D721Med (cell line): ENCODE measurements around the gene STARD10.

Experiments
- DNase-seq: peaks from one replicate; pipeline ENCODE4 v3.0.0; 2011; ENCODE audit warnings: low spot score; ENCODE audit not compliant: insufficient read length
- FAIRE-seq: peaks from 2 replicates; lab custom pipeline; 2011; peaks lifted over from hg19 to GRCh38; lab: Jason Lieb, UNC
- CTCF ChIP-seq: IDR thresholded peaks from 2 replicates; pipeline ENCODE4 v1.5.1; 2012; ENCODE audit warnings: mild to moderate bottlenecking, control low read depth; ENCODE audit not compliant: insufficient read depth; ENCODE audit errors: missing control alignments

Gene STARD10

GRCh38 chr11:72709478-72710238 lies 84.2 kb downstream of the STARD10 start:
- DNase-seq (no peak), FAIRE-seq (no peak)
- TF ChIP-seq CTCF = no peak

DNA sequence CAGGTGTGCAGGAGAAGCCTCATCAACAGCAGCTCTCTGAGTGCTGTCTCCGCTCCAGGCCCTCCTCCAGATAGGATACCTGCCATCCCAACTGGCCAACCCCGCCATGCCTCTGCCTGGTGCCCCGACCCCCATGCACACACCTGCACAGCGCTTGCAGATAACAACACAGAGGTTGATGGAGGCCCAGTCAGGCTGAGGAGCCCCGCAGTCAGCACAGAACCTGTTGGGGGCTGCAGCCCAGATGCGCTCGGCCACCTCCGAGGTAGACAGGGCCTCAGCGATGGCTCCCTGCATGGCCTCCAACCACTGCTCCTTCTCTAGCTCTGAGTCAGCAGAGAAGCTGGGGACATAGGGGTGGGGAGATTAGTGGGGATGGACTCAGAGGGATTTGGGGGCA lies 86.8 kb downstream of the STARD10 start:
- DNase-seq (no peak), FAIRE-seq (no peak)
- TF ChIP-seq CTCF = no peak

DNA sequence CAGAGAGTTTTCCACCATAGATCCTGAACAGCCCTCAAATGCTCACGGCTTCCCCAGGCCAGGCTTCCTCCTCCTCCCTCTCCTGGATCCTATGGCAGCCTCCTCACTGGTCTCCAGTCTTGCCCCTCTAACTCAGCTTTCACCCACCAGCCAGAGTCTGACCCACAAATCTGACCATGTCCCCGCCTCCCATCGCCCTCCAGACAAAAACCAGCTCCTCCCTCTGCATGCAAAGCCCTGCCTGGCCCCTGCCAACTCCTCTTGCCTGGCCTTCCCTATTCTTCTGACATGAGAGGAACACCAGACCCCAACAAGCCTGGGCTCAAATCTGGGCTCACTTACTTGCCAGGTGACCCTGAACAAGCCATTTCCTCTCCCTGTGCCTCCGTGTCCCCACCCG lies 87.3 kb downstream of the STARD10 start:
- DNase-seq = no peak
- TF ChIP-seq CTCF = no peak
- no peak for FAIRE-seq

DNA sequence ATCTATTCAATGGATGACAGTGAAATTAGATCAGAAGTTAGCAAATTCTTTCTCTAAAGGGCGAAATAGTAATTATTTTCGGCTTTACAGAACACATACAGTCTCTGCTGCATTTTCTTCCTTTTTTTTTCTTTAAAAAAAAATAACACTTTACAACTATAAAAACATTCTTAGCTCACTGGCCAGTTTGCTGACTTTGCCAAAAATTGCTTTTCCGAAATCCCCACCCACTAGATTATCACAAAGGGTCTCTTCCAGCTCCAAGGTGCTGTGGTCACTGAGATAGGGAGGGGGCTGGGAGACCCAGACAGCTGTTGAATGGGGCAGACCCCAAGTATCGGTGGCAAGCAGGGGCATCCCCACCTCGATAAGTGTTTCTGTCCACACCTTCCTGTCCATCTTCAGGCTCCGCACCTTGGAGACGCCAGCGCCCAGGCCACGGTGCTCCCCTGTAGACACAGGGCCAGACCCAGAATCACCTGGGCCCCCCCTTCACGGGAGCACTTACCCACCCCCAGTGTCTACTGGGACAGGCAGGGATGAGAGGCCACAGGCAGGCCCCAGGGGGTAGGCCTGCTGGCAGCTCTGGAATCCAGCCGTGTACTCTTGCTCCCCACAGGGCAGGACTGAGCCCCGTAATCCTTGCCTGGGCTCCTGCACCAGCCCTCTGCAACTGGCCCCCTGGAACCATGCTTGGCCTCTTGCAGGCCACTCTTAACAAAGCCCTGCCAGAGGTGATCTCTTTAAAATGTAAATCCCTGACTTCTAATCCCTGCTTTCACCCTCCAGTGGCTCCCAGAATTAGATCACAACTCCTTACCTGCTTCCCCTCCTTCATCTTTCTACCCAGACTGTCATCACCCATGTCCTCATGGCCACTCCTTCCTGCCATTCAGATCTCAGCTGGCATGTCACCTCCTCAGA lies 88.1 kb downstream of the STARD10 start:
- peak; percentile 41 for FAIRE-seq
- DNase-seq = peak; percentile 68
- TF ChIP-seq CTCF = no peak

- FAIRE-seq (no peak), DNase-seq (no peak)
- no peak for TF ChIP-seq CTCF
Observed at GRCh38 chr11:72704783-72705265, 89.0 kb downstream of the STARD10 start.
